Heart left ventricle (tissue), 13 donors: ENCODE measurements around the gene PHF24.

ENCODE experiments used
- CTCF ChIP-seq, 12 donors: fragments of 200-600 bp; sonication (generic) in 4 of 12; IDR thresholded peaks; one replicate each; pipeline versions ENCODE4 v1.5.0 to v1.8.0; 2018 to 2022; ENCODE audit warnings: antibody characterized with exemption in 12 of 12, mild to moderate bottlenecking in 5 of 12
- POLR2A ChIP-seq, 2 donors: fragments of 450-650 bp; IDR thresholded peaks; one replicate each; pipeline ENCODE4 v1.6.1; 2017; ENCODE audit warnings: antibody characterized with exemption in 2 of 2, mild to moderate bottlenecking in 2 of 2, moderate library complexity in 2 of 2
- donor health status: ischemic (EF 13 %, LVEDD 7.1; RV severe dilation, severe dysfunction).
- donor health status: DM: no; HTN: yes; CAD: no.
- donor health status: DM: no; HTN: no; CAD: no.
- donor health status: ischemic (EF 25% LVEDD 6.9; RV normal size, moderate dysfunction).
- donor health status: ischemic (EF 25% LVEDD 5.7; RV mildly dilated, moderate dysfunction).
- donor health status: ischemic (EF 35%, LVEDD 5.7; RV mildly dilated, moderate dysfunction).
- donor health status: nonischemic (EF 11% LVEDD 7.7; RV severe dilation, severe dysfunction).
- donor health status: DM: yes; HTN: yes; CAD: no.
- donor health status: PGD.
- donor health status: ischemic (EF 29% LVEDD 5.4; RV normal size, mild dysfunction).
- donor health status: nonischemic (EF 23%, LVEDD 6.1; RV moderate dilation, normal function).

- TF ChIP-seq CTCF (IDR thresholded peaks at IDR 0.05) (no peak), POLR2A (IDR thresholded peaks at IDR 0.05) (no peak)
These were observed 16.6 kb downstream of the PHF24 start for GRCh38 chr9:34974664-34975063.
